UCSD-AML1 (cell line): ENCODE measurements around the gene PLEKHA7.
A peak's percentile ranks its signal among the peaks of the same experiment; 100 is the strongest.

Experiments used
- DNase-seq: peaks from one replicate; lab custom pipeline; 2025; ENCODE audit not compliant: unreplicated experiment; lab: John Stamatoyannopoulos, UW

The PLEKHA7 gene

DNA sequence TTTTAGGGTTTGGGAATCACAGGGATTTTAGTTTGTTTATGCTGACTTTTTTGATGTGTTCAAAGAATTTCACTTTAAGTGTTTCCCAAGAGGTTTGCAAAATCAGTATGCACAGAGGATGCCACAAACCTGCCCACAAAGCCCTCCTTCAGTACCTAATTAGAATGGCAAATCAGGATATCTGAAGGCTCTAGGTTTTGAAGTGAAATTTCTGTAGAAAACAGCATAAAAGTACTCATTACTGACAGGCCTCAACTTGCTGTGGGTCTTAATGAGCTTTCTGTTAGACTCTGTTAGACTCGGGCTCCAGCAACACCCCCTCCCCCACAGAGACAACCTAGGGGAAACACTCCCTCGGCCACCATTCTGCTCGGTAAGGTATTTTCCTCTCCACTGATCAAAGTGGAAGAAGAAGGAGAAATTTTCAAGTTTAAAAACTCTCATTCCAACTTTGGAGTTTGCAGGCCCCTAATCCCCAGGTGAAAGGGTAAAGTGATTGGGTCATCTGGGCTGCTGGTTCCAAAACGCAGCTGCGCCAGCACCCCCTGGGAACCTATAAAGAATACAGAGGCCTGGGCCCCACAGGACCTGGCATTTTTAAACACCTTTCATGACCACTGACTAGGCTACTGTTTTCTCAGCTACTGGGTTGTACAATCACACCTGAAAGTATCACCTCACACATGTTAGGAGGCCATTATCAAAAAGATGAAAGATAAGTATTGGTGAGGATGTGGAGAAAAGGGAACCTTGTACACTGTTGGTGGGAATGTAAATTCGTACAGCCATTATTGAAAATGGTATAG, 67.5 kb downstream of the PLEKHA7 start:
- no peak for DNase-seq

DNA sequence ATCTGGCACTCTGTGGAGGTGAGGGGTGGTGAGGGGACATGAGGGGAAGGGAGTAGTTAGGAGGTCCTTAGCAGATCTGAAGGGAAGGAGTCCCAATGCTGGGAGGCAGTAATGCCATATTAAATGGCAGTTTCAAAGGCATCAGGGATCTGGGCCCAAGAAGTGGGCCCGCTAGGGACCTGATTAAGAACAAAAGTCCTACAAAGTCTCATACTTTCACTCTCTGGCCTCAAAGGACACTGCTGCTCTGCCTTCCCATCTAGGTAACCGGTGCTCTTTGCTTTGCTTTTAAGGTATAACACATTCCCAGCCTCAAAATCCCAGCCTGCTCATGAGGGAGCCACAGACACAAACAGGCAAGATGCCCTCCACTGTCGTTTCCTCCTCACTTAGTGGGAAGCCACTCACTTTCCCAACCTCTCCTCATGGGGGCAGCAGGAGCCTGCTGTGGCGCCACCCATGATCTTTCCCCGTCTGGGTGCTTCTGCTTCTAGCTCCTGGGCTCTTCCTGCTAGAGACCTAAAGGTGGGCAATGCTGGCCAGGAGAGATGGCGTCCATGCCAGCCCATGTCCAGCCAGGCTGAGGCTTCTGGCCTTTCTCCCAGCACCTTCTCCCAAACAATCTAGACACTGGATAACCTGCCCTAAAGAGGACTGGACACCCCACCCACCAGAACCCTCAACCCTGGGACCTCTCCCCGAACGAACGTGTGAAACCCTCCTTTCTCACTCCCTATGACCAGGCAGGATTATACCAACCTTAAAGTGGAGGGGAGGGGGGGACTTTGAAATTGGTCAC, 68.3 kb downstream of the PLEKHA7 start:
- peak; percentile 56 for DNase-seq

DNA sequence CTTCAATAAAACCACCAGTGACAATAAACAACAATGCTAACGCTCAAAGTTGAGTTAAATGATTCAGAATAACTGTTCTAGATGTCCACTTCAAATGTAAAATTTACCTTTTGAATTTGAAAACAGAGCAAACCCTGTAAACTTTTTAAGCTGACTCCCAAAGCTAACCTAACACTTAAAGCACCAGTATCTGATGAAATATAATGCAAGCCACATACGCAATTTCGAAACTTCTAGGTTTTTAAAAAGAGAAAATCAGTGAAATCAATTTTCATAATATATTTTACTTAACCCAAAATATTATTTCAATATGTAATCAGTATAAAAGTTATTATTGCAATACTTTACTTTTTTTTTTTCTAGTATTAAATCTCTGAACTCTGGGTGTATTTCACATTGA, 71.3 kb downstream of the PLEKHA7 start:
- no peak for DNase-seq

DNA sequence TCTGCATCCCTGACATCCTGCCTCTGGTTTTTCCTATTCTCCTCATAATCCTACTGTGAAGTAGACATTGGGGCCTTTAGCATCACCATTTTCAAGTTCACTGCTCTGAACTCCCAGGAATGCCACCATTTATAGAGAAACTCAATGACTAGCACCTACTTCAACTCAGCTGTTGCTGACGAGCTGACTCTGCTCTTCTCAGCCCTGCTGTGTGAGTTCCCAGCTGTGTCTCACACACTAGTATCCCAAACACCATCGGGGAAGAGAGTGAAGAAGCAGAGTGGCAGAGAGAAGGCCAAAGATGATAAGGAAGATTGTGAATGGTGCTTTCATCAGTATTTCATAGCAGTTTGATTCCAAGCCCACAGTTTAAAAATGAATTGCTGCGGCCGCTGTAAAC, 71.9 kb downstream of the PLEKHA7 start:
- no peak for DNase-seq

DNA sequence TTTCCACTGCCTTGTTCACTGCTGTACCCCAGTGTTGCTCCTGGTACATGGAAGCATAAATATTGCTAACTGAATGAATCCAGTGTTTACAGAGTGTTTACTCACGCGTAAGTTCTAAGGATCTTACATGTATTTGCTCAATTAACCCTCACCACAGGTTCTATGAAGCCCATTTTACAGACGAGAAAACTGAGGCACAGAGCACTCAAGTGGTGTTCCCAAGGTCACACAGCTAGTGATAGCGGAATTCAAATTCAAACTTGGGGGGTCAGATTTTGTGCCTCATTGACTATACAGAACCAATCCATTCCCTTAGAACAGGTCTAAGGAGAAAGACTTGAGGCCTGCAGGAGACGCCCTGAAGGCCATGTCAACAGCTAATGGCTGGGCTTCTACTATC, 72.3 kb downstream of the PLEKHA7 start:
- DNase-seq, result no peak

DNA sequence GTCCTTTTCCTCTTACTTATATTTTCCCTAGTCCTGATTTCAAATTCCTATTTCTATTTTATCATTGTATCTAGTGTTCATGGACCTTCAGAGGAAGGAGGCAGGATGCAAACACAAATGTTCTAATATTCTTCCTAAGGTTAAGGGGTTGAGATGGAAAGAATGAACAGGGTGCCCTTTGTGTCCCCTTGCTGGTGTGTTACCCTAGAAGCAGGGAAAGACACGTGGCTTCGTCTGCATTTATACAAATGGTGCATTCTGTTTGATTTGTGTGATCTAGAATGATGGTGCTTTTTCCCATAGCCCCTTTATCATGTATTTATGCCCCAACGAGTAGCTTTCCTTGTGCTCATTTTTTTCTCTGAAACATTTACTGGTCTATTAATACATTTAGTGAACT, 76.2 kb downstream of the PLEKHA7 start:
- DNase-seq, result no peak

DNA sequence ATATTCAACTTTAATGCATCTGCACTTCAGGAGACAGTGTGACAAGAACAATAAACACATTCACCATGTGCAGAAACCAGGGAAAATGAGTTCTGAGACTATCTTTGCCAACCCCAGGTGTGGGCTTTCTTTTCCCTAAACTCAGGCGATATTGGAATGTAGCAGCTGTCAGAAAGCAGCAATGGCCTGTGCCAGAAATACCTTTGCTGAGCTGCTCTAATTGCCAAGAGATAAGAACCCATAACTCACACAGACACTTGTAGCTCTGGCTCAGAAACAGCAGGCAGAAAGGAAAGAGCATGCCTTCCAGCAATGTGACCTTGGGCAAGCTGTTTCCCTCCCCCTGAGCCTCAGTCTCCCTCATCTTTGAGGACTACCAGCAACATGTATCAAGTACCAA, 77.6 kb downstream of the PLEKHA7 start:
- DNase-seq, result no peak

DNA sequence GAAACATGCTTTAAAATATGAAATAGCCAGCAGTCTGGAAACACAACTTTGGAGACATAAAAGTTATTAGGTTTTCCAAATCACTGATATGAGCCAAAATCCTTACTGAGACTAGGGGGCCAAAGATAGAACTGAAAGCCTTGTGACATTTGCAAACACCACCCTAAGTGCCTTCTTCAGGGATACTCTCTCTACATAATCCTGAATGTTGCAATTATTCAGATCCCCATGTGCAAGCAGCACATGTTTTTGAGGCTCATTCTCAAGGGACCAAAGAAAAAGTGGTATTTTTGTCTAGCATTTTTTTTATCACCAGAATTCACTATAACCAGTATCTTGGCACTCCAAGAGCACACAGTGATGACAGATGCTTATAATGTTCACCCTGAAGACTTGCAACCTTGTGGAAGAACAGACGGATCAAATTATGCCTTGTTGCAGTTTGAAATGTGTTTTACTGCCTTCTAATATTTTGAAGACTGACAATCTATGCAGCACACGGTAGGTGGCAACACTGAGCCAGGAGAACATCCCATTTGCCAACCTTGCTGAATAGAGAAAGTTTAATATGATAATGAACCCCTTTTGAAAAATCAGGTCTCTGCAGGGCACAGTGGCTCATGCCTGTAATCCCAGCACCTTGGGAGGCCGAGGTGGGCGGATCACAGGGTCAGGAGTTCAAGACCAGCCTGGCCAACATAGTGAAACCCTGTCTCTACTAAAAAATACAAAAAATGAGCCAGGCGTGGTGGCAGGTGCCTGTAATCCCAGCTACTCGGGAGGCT, 78.5 kb downstream of the PLEKHA7 start:
- no peak for DNase-seq

DNA sequence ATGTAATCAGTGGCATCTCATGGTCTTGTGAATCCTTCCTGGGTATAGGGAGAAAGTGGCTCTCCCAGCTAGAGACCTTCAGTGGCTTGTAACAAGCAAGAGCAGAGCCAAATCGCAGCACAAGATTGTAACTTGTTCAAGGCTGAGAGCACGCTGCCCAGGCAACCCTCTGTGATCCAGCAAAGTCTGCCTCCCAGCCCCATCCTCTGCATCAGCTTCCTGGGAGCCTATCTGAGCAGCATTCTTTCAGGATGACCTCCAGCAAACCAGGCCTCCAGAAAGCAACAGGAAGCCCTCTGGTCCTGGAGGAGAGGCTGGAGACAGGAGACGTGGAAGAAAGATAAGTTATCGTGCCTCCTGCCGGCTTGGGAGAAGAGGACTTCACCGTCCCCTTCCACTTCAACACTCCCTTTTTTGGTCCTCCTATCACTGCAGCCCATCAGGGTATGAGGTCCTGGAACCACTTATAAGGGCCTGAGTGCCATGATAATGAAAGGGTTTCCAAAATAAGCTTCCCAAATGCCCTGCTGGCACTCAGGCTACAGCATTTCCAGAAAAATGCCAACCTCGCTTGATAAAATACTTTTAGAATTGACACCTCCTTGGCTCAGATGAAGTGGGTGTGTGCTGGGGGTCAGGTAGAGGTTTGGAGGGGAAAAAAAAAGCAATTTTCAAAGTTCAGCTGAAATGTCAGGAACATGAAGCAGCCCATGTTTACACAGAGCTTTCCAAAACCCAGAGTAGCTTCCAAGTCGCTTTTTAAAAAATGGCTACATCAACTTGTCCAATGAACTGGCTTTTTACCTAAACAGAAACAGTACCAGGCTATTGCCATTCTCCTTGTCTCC, 80.2 kb downstream of the PLEKHA7 start:
- no peak for DNase-seq

DNA sequence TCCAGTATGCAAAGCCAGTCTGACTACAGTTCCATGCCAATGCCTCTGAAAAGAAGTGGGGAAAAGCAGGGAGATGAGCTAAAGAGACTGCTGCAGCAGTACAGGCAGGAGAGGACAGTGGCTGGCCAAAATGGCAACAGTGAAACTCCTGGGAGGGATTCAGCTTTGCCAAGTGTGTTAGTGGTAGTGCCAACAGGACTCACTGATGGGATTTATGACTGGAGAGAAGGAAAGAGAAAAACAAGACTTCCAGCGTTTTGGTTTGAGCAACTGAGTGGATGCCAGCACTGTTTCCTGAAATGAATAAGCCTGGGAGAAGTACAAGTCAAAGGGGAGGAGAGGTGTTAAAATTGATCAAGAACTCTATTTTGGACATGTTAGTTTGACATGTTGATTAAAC, 80.9 kb downstream of the PLEKHA7 start:
- DNase-seq, result no peak

DNA sequence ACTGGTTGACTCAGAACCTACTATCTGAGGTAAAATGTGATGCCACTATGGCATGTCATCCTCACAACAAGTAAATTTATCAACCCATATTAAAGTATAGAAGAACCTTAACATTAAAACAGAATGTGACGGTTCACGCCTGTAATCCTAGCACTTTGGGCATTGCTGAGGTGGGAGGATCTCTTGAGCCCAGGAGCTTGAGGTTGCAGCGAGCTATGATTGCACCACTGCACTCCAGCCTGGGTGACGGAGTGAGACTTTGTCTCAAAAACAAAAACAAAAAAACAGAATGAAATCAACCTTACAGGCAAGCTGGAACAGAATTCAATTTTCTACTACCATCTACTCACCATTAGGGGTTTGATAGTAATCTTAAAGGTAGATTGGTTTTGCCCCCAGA, 86.2 kb downstream of the PLEKHA7 start:
- DNase-seq, result no peak

DNA sequence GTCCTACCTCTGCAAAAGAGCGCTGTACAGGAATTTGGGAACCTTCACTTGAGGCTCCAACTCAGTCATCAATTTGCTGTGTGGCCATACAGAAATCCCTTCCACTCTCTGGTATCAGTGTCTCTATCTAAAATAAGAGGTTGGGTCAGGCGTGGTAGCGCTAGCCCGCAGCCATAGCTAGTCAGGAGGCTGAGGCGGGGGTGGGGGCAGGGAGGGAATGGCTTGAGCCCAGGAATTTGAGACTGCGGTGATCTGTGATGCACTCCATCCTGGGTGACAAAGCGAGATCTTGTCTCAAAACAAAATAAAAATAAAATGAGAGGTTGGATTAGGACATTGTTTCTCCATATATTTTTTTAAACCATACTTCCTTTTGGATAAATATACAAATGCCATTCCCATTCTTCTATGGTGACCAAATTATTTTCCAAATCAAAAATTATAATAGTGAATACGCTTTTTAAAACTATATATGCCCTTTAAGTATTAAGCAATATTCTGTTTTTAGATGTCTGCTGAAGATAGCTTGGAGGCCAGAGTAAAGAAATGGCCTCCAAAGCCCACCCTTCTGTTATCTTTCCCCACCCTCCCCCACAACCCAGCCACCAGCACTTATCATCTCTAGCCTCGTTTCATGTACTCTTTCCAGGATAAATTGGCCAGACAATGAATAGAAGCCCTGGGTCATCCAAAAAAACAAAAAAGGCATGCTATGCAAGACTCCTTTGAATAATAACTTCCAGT, 87.2 kb downstream of the PLEKHA7 start:
- no peak for DNase-seq

DNA sequence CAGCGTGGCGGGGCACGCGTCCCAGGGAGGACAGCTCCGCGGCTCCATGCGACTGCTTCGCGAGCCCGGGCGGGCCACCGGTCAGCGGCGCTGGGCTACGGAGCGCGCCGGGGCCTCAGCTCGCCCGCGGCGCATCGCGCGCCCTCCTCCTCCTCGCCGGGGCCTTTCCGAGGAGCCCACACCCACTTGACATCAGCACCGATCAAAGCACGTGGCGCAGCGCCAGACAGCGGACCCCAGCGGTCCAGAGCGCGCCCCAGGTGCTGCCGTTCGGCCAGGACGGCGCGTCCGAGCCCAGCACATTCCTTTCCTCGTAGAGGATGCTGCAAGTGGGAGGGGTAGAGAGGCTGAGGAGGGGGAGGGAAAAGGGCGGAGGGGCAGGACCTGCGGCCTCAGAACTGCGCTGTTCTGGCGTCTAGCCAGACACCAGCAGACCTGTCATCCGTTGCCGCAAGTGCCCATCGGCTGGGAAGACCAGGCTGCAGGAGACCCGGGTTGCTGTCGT, 88.6 kb downstream of the PLEKHA7 start:
- DNase-seq, result no peak

DNA sequence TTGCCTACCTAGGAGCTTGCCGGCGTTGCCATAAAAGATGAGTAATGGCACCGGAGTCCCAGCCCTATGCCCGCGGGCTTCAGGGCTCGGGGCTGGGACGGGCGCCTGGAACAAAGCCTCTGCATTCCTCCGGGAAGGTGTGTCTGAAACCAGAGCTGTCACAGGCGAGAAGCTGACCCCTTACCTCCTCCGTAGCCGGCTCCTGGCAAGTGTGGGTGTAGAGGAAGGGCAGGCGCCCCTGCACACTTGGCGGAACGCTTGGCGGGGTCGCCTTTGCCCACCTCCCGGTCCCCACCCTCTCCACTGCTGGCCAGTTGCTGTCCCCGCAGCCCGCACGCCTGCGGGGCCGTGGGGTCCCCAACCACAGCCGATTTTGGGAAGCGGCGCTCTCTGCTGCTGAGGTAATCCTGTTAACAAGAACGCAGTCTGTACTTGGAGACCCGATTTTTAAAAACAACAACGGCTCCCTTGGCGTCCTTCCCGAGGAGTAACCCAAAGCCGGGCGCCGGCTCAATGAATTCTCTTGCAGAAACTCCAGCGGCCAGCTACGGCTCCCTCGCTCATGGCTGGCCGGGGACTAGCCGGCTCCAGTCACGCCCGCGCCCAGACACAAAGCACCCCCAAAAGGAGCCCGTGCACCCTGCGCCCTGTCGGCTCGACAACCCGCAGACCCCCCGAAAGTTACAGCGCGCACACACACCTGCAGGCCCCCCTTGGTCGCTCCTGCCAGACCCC, 89.2 kb downstream of the PLEKHA7 start:
- no peak for DNase-seq

DNA sequence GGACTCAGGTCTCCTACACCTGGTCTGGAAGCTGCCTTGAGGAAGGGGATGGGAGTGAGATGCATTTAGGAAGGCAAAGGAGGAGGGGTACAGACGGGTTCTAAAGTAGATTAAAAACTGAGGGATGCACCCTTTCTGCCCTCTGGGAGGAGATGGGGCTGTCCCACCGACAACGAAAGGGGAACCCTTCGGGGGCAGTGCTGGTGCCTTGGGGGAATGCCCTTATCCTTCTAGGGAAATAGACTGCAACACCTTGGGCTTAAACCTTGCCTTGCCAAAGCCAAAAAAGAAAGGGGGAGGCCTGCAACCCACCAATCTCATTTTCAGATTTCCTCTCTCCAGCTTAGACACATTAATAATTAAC, 89.8 kb downstream of the PLEKHA7 start:
- no peak for DNase-seq

DNA sequence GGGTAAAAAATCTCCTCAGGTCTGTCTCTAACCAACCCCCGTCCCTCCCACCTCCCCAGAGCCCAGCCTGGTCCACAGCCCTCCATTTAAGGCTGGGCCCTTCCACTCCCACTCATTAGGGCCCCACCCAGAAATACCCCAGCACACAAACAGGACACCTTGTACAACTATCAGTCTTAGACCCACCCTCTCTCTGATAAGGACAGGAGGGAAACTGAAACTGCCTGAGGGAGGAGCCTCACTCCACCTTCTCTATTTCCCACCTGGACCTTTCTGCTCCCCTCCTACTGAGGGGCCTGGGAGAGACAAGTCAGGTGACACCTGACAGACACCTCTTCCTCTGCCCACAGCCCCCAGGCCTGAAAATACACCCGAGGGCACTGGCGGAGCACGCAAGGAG, 90.2 kb downstream of the PLEKHA7 start:
- no peak for DNase-seq

DNA sequence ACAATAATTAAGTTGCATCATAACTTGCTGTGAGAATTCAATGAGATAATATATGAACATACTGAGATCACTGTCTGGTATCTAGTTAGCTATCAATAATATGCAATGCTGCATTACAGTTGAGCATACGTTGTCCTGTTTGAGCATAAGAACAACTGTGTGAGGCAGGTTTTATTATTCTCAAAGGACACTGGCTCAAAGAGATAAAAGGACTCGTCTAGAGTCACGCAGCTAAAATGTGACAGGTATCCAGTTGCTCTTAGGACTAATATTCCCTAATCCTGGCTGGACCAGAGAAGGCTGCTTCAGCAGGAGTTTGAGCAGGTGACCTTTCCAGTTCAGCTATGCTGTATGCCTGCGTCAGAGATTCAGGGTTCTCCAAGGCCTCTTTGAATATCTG, 92.5 kb downstream of the PLEKHA7 start:
- no peak for DNase-seq

DNA sequence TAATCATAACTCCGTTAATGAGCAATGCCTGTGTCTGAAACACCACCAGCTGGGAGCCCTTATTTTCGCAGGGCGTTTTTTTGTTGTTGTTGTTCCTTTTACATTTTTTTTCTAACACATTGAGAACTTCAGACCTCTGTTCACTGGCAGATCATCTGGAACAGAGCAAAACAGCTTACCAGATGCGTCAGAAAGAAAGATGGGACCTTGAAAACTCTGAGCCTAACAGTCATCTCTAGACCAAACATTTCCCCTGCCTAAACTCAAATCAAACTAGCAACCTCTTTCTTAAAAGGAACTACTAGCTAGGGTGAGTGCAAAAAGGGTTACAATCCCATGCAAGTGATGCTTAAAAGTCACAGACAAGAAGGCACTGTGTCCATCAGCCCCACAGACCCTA, 93.2 kb downstream of the PLEKHA7 start:
- DNase-seq, result no peak

DNA sequence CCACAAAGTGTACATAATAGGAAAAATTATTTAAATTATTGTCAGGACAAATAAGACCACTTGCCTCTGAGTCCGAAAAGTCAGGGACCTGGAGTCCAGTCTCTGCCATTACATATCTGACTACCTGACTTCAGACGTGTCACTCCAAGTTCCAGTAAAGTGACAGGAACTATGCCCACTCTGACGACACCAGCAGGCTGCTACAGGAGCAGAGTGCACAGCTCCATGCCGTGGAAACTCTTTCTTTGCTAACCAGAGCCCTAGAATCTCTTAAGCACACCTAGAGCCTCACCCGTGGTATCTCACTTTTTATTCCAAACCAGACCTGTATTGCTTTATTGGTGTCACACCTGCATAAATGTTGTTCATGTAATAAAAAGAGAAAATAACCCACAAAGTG, 93.7 kb downstream of the PLEKHA7 start:
- no peak for DNase-seq
